Skin epidermis (tissue), 12 donors: ENCODE measurements around the gene PIGR.

ENCODE experiments used
- H3K27ac ChIP-seq, 21 experiments: fragments of 200-600 bp; sonication (generic) in 11 of 21; one replicate each; pipeline ENCODE4 v1.5.0; 2020; ENCODE audit warnings: mild to moderate bottlenecking in 3 of 21, inconsistent platforms in 2 of 21, moderate library complexity in 2 of 21
- H3K4me3 ChIP-seq, 7 experiments: fragments of 200-600 bp; sonication (generic) in 2 of 7; one replicate each; pipeline ENCODE4 v1.5.0; 2020; ENCODE audit warnings: inconsistent platforms in 2 of 7, mild to moderate bottlenecking in 2 of 7, moderate library complexity in 1 of 7

The PIGR gene

DNA sequence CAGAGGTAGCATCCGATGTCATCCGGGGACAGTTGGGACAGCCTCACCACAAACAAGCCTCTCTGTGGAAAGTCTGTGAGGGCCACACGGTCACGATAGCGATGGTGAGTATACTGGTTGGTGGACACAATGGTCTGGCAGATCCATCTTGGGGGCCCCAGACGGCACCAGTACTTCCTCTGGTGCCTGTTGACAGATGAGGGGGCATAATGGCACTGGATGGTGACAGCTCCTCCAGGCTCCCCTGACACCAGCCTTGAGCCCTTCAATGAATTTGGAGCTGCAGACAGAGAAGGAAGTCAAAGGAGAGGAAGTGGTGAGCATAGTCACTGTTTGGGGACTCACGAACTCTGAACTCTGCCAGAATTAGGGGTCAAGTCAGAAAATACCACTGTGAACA lies 16.0 kb upstream of the PIGR start:
- no peak overlapping the region for H3K4me3 ChIP-seq
- no peak overlapping the region for H3K27ac ChIP-seq

DNA sequence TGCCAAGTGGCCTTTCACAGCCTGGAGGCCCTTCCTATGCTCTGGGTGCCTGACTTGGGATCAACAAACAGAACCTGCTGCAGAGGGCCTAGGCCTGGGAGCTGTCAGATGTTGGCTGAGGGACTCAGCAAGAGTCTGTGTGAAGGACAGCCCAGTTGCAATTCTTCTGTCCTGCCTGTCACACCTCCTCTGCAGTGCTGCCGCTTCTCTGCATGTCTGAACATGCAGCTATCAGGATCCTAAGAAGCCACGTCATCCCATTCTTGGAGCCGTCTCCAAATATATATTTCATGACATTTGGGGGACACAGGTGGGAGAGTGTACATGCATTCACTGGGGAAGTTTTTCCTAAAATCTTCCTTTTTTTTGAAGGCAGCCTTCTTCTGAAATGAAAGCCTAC lies 15.4 kb upstream of the PIGR start:
- no peak overlapping the region for H3K27ac ChIP-seq
- H3K4me3 ChIP-seq, result no peak overlapping the region

DNA sequence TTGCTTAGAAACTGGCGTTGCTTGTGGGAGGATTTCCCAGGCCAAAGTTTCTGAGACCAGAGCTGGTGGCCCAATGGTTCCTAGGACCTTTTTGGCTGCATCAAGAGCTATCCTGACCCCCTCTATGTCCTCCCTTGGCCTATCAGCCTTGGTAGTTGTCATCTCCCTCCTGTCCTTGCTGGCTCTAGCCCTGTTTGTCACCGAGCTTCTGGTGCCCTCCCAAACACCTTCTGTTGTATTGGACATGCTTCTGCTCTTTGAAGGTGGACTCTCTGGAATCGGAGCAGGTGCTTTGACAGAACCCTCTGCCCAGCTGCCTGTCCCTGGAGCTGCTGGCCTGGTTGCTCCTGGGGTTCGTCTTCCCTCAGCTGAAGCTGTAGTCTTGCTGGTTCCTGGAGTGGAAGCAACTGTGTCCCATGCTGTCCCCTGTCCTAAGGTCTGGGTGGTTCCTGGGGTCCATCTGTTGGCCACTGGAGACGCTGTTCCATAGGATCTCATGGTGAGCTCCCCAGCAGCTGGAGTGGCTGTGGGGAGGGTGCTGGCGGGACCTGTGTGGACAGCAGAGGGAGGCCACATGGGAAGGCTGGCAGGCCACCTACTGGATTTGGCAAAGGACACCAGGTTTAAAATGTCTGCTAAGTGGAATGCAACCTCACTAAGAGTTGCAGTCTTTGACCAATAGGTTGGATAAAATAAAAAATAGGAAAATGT lies 14.6 kb upstream of the PIGR start:
- Histone ChIP-seq H3K4me3 (no peak overlapping the region), H3K27ac (no peak overlapping the region)

DNA sequence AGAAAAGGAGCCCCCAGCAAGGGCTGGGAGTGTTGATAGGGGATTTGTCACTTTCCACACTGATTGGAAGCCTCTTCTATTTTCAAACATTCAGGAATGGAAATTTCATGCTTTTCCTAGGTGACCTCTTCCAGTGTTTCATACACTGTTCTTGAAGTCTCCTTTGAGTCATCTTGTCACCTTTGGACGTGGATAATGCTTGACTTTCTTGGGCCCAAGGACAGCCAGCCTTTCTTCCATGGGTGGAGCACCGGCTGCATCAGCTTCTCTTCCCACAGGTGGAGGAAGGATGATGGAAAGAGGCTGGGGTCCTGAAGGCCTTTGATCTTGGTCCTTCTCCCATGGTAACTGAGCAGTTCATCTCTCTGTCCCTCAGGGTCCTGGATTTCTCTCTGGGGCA lies 11.9 kb upstream of the PIGR start:
- no peak overlapping the region for H3K4me3 ChIP-seq

DNA sequence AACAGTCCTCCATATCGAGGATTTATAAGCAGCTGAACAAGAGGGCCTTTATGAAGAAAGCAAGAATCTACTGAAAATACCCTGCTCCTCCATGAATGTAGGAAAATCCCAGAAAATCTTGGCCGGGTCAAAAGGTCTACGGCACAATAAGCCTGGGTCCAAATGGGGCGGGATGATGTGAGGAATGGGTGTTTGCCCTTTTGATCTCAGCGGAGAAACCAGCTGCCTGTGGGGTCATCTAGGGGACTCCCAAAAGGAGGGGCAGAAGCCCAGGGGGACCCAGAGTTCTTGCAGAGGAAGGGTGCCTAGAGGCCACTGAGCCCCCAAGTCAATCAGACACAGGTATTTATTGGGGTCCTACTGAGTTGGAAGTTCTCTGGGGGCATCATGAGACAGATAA lies 11.4 kb upstream of the PIGR start:
- Histone ChIP-seq H3K27ac (no peak overlapping the region), H3K4me3 (no peak overlapping the region)

More for the DNA sequence above, 11.9 kb upstream of the PIGR start:
- H3K27ac ChIP-seq, result no peak overlapping the region

DNA sequence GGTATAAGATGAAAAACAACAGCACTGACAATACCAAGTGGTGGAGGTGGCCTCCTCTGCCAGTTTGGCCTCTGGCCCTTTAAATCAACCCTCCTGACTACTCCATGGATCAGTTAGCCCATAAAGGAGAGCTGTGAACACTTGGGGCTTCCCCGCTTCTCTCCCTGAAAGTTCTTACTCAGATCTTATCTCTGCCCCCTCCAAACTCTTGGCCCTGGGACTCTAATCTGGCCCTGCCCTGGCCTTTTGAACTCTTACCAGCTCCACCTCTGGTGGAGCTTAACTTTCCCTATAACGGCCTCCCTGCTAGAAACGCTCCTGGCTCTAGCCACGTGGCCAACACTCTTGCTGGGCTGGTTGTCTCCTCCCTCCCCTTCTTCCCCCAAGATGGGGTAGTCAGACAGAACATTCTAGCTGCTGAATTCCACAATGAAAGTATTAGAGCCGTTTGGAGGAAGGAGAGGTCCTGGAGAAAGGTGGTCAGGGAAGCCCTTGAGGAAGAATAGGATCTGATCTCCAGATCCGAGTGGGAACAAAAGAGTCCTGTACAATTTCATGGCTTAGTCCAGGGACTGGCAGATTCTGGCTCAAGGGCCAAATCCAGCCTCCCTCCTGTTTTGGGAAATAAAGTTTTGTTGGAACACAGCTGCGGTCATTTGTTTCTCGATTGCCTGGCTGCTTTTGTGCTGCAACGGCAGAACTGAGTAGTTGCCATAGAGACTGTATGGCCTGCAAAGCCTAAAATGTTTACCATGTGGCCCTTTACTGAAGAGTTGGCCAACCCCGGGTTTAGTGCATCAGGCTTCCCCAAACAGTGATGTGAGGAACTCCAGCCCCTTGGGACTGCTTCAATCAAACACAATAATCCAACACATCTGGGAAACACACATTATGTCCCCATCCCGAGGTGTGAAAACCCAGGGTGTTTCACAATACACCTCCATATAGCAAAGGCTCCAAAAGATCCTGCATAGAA lies 9.5 kb upstream of the PIGR start:
- Histone ChIP-seq H3K27ac (no peak overlapping the region), H3K4me3 (no peak overlapping the region)

DNA sequence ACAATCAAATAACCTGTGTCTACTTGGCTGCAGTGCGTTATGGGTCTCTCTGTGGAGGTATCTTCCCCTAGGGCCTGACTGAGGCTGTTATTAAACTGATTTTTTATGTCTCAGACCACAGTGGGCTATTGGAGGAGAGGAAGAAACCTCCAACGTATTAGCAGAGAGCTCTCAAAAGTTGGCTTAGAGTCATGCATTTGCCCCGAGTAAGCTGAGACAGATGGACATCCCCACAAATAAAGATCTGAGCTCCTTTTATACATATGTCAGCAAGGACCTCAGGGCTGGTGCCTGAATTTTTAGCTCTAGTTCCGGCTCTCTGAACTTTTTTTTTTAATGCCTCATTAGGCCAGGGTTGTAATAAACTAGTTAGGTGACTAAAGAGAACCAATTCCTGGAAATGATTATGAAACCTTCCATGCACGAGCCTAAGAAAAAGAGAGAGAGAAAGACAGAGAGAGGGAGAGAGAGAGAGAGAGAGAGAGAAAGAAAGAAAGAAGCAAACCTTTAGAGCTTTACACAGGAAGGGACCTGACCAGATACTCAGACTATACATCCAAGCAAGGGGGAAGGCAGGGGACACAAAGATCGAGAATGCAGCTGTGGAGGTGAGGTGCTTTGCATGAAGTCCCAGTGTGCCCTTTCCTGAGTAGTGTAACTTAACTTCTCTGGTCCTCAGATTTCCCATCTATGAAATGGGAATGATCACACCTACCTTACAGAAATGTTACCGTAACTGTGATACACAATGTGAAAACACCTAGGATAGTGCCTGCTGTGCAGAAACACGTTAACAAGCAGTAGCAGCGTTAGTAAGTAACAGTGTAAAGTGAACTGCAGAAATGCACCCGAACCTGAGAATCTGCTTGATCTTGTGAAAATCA lies 8.4 kb upstream of the PIGR start:
- Histone ChIP-seq H3K27ac (no peak overlapping the region), H3K4me3 (no peak overlapping the region)

DNA sequence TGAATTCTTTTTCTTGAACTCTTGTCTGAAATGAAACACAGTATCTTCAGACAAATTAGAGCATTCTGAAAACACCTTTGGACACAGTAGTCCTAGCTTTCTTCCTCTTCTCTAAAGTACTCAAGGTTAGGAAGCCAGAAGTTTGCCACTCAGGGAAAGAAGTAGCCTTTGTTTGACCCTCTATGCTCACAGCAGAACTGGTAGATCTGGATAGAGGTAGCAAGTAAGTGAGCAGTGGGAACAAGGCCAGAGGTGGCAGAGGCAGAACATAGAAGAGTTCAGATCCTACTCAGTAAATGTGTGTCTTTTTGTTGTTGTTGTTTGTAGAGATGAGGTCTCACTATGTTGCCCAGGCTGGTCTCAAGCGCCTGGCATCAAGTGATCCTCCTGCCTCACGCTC lies 7.4 kb upstream of the PIGR start:
- H3K27ac ChIP-seq, result peak overlapping the region in 1 of 21 experiments; percentile 8

DNA sequence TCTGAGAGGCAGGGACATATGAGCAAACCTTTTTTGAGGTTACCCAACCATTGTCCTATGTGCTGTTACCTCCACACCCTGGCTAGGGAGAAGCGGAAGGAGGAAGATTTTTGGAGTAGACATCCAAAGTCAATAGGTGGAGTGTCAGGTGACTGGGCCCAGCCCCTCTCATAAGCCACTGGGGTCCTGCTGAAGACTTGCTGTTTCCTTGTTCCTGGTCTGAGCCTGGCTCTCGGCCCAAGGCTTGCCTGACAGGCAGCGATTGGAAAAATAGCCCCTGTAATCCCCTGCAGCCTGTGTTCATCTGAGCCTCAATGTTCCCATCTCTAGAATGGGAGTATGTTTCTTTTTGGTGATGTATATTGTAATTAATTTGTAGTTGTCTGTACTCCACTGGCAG lies 6.9 kb upstream of the PIGR start:
- Histone ChIP-seq H3K27ac (peak overlapping the region in 1 of 21 experiments; percentile 8), H3K4me3 (no peak overlapping the region)

More for the DNA sequence above, 7.4 kb upstream of the PIGR start:
- no peak overlapping the region for H3K4me3 ChIP-seq

DNA sequence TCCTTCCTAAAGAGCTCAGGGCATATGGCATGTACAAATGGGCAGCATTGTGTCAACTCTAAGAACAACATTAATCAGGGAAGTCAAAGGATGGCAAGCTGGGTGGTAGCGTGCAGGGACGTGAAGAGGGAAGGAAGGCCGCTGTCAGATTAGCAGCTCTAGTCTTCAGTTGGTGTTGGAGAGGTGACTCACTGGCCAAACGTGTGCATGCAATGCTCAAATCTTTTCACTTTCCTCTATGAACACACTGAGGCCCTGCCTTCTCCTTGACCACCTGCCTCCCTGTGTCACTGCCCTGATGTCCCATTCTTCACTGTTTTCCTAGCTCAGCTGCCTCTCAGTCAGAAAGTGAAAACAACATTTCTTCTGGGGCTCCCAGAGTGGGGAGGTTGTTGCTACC lies 5.9 kb upstream of the PIGR start:
- Histone ChIP-seq H3K4me3 (no peak overlapping the region), H3K27ac (no peak overlapping the region)

DNA sequence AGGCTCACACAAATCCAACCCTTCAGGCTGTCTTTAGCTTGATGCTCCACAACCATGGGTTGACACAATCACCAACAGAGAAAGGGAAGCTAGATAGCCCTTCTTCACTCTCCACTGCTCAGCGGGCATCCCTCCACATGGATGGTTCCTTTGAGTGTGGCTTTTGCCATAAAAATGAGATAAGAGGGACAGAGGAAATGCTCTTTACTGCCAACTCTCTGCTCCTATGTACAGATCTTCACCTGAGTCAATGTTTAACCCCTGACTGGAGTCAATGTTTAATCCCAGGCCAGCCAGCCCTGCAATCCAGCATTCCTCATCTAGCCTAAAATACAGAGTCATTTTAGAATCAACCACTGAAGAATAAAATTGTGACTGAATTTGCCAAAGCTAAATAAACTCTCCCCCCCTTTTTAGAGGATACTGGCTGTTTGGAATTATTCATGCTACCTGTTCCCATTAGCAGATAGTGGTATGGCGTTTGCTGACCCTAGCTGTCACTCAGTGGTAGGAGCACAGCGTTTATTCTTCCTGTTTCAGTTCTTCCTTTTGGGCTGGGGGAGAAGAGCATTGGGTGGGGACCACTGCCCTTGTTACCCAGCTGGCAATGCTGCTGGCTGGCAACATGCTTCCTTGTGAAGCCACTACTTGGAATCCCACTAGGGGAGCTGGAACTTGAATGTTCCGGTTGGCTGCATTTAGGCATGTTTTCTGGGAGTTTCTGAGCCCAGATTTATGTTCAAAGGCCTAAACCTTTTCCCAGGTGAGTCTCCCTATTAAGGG lies 5.2 kb upstream of the PIGR start:
- Histone ChIP-seq H3K4me3 (no peak overlapping the region), H3K27ac (no peak overlapping the region)

DNA sequence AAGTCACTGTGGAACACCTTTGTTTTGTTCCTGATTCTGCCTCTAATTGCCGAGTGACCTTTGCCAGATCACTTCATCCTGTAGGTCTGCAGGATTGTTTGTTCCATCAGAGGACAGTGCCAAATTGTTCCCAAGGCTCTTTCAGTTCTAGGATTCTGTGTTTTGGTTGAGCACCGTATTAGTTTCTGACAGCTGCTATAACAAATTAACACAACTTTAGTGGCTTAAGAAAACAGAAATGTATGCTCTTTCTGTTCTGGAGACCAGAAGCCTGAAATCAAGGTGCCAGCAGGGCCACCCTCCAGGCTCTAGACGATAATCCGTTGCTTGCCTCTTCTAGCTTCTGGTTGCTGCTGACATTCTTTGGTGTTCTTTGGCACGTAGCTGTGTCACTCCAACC lies 3.4 kb upstream of the PIGR start:
- no peak overlapping the region for H3K27ac ChIP-seq
- no peak overlapping the region for H3K4me3 ChIP-seq

DNA sequence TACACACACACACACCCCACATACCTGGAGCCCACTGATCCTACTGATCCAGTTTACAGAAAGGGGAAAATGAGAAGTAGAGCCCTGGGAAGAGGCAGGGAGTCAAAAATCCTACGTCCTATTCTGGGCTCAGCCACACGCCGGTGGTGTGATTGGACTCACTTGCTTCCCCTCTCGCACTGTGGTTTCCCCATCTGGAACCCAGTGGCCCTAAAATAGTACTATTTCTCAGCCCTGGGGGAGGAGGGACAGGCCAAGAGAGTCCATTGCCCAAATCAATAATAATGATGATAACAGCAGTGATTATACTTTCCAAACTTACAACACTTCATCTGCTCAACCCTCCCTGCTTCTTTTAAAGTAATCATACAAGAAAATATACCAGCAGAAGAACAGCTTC lies 2.9 kb upstream of the PIGR start:
- no peak overlapping the region for H3K4me3 ChIP-seq
- no peak overlapping the region for H3K27ac ChIP-seq

DNA sequence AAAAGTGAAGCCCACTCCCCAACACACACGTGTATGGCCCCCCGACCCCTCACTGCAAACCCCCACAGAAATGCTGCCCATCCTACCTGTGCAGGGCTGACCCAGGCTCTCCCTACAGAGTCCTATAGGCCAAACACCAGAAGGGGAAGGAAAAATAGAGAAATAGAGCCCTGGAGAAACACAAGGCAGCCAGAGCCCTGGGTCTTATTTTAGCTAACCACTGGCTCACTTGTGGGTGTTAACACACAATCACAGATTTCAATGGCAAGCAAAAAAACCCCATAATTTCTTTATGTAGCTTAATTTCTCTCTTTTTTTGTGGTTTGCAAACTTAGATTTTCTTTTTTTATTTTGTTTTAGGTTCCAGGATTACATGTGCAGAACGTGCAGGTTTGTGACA lies 989 bp upstream of the PIGR start:
- H3K4me3 ChIP-seq, result no peak overlapping the region
- H3K27ac ChIP-seq, result no peak overlapping the region

DNA sequence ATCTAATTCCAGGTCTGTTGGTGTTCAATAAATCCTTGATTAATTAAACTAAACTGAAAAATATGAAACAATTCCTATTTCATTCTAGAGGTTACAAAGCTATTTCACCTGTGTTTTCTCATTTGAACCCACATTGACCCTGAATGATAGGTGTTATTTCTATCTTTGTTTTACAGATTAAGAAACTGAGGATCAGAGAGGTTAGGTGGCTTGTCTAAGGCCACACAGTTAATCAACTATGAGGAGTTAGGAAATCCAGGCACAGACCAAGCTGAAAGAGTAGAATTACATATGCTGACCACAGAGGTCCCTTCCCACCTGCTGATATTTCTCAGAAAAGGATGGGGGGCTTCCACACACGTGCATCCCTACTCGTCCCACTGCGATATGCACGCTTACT lies 487 bp downstream of the PIGR start:
- H3K27ac ChIP-seq, result no peak overlapping the region
- H3K4me3 ChIP-seq, result no peak overlapping the region

DNA sequence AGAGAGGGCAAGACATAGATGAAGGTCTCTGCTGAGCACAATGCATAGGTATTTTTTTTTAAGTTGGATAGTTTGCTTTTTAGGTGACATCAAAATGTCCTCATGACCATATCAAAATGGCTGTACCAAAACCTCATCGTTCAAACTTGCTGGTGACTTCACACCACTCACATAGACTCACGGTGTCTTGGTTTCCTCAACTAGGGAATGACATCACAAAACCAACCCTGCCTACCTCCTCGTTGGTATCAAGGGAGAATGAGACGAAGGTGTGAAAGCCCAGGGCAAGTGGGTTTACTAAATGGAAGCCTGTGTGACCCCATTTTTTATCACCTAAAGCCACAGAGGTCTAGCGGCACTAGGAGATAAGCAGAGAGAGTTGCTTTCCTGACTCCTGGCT lies 1.6 kb downstream of the PIGR start:
- Histone ChIP-seq H3K27ac (no peak overlapping the region), H3K4me3 (no peak overlapping the region)

DNA sequence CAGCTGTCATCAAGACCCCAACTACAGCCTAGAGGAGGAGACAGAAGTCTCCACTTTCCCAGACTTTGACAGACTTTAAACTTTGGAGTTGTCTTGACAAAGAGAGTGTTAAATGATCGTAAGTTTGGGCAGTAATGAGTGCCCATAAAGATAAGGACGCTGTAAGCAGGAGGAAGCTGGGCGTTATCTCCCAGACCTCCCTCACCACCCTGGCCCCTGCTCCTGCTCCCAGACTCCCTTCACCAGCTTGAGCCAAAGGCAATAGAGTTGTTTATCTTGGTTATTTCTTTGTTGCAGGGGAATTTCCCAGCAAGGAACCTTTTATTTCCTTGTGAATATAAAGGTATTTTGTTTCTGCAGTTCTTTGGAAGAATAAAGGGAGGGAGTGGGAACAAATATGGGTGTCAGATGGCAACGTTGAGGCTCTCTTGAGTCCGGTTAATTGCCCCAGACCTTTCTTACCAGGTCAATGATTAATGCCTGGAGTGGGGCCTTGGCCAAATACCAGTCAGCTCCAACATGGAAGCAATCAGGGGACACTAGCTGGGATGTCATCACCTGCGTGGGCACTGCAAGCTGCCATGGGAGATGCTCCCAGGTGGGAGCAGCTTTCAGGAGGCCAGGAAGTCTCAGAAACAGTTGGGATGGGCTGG lies 4.4 kb downstream of the PIGR start:
- Histone ChIP-seq H3K27ac (no peak overlapping the region), H3K4me3 (no peak overlapping the region)

DNA sequence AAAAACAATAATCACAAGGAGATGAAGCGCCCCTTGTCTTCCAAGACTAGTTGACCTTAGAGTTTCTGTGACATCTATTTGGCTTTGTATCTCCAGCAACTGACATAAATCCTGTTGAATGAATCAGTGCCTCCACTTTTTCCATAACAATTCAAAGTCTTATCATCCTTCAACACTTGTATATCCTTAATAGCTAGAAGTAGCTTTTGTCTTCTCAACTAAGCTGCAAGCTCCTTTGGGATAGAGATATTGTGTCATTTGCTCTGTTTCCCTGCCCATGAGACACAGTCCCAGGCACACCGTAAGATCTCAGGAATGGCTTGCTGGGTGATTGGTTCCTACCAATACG lies 5.7 kb downstream of the PIGR start:
- Histone ChIP-seq H3K27ac (peak overlapping the region in 2 of 21 experiments; percentile 13 to 51), H3K4me3 (no peak overlapping the region)
